Fibroblast of gingiva (primary cell): ENCODE results near the gene PEX16.

ENCODE experiments used
- DNase-seq: peaks from one replicate; pipeline ENCODE4 v3.0.0-alpha.2; 2011; ENCODE audit warnings: low read depth

Gene PEX16

DNA sequence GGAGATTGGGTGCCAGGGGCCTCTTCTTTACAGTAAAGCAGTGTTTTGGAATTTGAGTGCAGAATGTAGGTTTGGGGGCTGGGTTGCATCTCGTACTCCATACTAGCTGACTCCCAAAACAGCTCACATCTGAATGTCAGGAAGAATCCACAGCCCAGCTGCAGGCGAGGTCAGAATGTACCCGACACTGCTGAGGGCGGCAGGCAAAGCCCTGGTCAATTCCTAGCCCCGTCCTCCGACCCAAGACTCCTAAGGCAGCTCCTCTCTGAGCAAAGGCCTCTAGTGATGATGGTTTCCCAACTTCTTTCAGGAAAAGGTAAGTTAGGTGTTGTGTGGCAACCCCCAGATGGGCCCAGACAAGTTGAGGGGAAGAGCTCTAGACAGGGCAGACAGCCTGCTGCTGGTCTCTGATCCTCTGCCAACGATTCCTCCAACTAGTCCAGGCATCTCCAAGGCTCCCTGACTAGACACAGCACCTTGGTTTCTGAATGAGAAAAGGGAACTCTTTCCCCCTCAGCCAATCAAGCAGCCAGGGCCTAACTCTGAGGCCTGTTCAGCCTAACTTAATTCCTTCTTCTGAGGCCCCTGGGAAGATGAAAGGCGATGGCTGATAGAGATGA lies 13.4 kb upstream of the PEX16 start:
- DNase-seq: no peak

DNA sequence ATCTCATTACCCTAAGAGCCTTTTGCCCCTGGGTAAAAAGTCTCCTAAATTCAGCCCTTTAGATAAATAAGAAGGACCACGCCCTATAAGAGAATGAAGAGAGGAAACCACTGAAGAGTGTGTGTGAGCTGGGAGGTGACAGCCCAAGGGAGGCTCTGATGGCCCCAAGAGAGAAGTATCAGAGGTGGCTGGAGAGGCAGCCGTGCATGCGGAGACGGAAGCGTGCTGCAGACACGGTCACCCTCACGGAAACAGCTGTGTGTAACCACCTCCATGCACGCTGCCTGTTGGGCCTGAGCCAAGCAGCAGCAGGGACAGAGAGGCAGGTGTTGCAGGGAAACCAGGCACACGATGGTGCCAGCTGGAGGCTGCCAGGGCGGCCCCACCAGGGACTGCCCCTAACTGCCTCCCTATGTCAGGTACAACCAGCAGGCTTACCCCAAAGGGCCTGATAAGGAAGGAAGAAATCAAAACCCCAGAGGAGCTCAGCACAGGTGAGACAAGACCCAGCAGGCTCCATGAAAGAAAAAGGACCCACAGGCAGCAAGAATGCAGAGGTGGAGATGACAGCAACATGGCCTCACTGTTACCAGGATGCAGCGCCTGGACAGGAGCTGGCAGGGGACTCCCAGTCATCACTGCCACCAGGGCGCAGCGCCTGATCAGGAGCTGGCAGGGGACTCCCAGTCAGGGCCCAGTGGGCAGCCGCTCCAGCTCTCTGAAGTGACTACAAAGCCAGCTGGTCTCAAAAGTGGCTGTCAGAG lies 12.5 kb upstream of the PEX16 start:
- DNase-seq: no peak

DNA sequence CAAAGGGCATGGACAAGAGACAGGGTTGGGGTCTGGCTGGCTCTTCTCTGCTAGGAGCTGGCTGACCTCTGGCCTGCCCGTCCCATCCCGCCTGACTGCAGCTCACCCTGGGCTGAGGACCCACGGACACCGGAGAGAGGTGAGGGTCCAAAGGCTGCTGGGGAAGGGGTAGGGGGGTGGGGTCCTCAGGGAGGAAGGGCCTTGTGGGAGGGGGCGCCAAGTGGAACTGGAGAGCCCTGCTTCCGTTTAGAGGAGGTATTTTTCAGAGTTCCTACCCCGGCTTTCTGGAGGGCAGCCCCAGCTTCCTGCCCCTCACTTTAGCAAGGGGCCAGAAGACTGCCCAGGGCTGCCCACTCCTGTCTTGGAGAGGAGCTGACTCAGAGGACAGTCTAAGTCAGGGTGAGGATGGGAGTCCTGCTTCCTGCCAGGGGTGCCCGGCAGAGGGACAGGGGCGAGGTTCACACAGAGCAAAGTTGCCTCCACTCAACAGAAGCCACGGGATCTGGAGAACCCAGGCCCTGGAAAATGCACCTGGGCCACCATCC lies 11.9 kb upstream of the PEX16 start:
- no peak for DNase-seq

DNA sequence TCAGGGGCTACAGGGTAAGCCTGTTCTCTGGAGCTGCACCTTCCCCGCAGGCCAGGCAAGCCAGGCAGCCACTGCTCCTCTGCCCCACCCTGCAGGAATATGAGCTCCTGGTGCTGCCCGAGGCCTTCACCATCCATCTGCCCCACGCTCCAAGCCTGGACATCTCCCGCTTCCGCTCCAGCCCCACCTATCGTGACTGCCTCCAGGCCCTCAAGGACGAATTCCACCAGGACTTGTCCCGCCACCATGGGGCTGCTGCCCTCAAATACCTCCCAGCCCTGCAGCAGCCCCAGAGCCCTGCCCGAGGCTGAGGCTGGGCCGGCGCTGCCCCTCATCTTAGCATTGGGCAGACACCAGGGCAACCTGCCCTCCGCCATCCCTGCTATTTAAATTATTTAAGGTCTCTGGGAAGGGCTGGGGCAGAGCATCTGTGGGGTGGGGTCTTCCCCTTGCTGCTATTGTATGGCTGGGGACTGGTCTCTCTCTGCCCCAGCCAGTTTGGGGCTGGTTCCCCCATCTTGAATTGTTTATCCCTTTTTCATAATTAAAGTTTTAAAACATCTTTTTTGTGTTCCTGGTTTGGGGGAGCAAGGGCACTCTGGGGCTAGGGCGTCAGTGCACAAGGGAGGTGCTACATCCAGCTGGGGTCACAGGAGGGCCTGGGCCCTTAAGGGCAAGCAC lies 11.0 kb upstream of the PEX16 start:
- DNase-seq: no peak

DNA sequence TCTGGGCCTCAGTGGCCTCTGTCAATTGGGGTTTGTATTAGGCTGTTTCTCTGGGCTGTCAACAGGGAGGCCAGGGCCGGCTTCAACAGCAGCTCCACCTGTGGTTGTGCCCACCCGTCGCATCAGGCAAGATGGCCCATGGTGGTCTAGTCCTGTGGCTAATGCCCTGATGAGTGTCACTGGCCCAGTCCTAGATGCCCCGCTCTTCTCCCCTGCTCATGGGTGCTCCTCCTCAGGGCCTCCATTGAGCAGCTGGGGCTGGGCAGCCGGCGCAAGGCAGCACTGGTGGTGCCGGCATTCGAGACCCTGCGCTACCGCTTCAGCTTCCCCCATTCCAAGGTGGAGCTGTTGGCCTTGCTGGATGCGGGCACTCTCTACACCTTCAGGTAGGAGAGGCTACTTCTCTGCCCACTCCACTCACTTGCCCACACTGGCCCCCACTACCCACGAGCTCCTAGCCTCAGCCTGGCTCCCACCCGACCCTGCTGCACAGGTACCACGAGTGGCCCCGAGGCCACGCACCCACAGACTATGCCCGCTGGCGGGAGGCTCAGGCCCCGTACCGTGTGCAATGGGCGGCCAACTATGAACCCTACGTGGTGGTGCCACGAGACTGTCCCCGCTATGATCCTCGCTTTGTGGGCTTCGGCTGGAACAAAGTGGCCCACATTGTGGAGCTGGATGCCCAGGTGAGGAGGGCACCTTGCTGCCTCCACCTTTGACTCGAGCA lies 10.2 kb upstream of the PEX16 start:
- DNase-seq: no peak

DNA sequence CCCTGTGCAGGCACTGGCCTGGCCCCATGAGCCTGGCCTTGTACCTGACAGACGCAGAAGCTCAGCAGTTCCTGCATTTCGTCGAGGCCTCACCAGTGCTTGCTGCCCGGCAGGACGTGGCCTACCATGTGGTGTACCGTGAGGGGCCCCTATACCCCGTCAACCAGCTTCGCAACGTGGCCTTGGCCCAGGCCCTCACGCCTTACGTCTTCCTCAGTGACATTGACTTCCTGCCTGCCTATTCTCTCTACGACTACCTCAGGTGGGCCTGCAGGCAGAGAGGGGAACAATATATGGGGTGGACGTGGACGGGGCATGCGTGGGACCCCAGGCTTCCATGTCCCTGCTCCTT lies 9.6 kb upstream of the PEX16 start:
- no peak for DNase-seq

DNA sequence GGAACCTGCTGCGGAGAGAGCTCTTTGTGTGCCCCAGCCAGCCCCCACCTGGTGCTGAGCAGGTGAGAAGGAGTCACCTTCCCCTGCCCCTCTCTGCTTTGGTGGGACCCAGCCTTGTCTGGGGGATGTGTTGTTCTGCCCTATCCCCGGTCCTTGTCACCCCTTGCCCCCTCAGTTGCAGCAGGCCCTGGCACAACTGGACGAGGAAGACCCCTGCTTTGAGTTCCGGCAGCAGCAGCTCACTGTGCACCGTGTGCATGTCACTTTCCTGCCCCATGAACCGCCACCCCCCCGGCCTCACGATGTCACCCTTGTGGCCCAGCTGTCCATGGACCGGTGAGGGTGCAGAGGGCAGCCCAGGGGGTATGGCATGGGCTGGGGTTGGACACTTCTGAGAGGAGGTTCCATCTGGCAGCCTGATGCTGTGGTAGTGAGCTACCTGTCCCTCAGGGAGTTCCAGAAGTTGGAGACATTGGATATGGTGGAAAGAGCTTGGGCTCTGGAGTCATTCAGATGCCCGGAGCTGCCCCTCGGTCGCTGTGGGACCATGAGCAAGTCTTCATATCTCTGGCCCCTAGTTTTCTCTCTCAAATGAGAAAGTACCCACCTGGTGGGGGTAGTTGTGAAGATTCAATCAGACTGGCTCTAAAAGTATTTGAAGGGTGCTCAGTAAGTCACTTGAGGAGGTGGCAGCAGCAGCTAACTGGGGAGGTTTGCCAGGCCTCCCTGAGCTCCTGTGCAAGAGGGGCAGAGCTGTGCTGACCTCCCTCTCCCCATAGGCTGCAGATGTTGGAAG lies 9.1 kb upstream of the PEX16 start:
- DNase-seq: no peak

DNA sequence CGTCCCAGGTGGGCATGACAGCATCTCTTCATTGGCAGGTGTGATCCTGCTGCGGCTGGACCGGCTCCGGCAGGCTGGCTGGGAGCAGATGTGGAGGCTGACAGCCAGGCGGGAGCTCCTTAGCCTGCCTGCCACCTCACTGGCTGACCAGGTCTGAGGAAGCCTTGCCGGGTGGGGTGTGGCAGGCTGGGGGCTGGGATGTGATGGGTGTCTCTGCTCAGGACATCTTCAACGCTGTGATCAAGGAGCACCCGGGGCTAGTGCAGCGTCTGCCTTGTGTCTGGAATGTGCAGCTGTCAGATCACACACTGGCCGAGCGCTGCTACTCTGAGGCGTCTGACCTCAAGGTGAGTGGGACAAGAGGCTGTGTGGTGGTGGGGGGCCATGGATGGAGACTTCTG lies 8.3 kb upstream of the PEX16 start:
- DNase-seq: no peak

DNA sequence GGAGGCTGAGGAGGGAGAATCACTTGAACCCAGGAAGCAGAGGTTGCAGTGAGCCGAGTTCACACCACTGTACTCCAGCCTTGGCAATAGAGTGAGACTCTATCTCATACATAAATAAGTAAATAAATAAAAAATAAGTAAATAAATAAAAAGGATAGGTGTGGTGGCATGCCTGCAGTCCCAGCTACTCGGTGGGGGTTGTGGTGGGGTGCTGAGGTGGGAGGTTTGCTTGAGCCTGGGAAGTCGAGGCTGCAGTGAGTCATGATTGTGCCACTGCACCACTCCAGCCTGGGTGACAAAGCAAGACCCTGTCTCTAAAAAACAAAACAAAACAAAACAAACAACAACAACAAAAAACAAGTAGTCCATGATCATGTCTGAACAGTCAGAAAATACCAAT lies 7.9 kb upstream of the PEX16 start:
- no peak for DNase-seq

DNA sequence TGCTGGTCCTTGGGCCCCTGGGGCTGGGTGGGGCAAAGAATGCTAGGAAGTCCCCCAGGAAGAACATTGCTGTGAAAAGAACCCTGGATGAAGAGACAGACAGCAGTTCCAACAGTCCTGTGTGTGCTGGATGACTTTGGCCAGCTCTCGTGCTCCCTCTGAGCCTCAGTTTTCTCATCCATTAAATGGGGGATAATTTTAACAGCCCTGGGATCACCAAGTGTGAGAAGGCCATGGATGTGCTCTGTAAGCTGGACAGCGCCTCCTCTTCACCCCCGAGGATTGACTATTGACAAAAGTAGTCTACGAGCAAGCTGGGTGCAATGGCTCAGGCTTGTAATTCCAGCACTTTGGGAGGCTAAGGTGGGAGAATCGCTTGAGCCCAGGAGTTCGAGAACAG lies 7.2 kb upstream of the PEX16 start:
- no peak for DNase-seq

DNA sequence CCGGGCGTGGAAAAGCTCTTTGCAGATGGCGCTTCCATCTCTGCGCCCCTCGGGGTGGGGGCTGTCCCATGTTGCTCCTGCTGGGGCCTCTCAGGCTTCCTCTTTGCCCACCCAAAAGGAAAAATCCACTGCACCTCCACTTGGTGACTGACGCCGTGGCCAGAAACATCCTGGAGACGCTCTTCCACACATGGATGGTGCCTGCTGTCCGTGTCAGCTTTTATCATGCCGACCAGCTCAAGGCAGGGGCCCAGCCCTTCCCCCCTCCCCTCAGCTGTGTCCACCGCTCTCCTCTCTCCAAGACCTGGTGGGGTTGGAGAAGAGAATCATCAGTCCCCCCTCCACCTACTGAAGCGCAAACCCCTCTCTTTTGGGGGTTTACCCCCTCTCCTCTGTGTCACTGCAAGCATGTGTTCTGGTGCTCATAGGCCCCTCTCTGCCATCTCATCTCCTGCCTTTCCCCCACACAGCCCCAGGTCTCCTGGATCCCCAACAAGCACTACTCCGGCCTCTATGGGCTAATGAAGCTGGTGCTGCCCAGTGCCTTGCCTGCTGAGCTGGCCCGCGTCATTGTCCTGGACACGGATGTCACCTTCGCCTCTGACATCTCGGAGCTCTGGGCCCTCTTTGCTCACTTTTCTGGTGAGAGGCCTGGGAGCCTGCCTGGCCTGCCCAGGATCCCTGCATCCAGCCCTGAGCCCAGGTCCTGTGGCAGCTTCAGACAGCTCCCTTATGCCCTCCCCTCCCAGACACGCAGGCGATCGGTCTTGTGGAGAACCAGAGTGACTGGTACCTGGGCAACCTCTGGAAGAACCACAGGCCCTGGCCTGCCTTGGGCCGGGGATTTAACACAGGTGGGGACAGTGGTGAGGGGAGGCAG lies 6.6 kb upstream of the PEX16 start:
- no peak for DNase-seq

DNA sequence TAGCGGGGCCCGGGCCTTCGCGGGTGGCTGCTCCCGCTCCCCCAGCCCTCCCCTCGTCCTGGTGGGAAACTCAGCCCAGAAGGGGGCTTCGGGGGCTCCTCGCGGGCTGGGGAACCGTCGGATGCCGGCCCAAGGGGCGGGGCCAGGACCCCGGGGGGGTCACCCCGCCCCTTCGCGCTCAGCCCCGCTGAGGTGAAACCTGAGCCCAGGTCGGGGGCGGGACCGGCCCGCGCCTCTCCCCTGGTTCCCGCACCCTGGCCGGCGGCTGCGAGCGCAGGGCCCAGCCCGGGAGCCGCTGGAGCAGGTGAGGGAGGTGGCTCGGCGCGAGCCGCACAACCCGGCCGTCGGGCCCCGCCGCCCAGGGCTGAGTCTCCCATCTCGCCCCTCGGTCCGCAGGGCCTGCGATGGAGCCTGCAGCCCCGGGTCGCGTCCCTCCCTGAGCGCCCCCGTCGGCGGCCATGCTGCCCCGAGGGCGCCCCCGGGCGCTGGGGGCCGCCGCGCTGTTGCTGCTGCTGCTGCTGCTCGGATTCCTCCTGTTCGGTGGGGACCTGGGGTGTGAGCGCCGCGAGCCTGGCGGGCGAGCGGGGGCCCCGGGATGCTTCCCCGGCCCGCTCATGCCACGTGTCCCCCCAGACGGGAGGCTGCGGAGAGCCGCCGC lies 4.9 kb upstream of the PEX16 start, which contains the start of gene LARGE2:
TSS of gene LARGE2 (plus strand) at position 232 of the 658 bp plus-strand sequence. CDS start at position 459, 227 bp downstream.
- DNase-seq: no peak

DNA sequence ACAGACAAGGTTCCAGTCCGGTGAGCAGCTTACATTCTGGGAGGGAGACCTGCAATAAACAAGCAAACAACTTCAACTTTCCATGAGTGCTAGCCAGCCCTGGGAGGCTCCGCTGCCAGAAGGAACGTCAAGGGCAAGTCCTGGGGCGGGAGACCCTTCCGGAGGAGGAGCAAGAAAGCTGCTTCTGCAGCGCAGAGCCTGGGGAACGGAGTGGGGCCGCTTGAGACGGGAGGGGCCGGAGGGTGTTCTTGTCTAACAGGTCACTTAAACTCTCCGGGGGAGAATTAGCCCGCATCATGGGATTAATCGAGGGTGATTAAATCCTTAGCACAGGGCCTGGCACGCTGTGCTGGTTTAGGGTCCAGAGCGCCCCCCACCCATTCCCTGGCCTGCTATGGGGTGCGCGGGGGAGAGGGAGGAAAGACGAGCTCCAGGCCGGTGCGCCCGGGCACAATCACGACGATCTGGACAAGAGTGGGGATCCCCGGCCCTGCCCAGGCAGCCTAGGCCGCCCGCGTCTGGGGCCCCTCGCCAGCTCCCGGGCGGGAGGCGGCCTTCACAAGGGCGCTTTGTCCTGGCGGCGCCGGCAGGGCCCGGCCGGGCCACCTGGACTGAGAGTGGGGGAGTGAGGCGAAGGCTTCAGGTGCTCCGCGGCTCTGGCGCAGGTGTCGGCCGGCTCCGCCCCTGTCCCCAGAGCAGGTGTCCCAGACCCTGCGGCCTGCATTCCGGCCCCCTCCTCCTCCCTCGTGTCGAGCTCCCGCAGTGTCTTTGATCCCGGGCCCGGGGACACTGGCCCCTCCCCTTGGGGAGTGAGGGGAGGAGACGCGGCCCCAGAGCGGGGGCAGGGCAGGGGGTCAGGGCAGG lies 4.1 kb upstream of the PEX16 start:
- DNase-seq: no peak

DNA sequence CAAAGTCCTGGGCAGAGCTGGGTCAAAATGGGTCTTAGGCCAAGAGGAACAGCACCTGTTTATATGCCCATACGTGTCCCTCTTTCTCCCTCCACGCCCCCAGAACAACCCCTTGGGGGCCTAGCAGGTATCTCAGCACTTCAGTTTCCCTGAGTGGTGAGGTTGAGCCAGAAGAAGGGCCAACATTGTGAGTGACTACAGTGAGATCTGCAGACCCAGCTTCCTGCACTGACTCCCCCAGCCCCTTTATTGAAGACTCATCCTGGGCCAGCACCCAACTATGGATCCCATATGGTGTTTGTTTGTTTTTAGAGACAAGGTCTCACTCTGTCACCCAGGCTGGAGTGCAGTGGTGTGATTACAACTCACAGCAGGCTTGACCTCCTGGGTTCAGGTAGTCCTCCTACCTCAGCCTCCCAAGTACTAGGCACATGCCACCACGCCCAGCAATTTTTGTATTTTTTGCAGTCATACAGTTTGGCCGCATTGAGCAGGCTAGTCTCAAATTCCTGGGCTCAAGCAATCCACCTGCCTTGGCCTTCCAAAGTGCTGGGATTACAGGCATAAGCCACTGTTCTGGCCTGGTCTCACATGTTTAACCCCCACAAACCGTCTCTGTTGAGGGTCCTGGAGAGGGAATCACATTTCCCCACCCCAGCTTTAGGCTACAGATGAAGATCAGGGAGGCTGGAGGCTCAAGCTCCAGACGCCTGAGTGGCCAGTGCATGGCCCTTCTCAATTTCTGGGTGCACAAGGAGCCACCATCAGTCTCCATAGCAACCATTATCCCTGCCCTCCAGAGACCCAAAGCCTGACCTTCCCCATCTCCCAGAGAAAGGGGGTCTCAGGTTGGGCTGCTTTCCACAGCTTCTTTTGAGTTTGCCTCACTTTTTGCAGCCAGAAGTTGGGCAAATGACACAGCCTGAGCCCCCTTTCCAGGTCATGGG lies 3.1 kb upstream of the PEX16 start:
- DNase-seq: no peak

DNA sequence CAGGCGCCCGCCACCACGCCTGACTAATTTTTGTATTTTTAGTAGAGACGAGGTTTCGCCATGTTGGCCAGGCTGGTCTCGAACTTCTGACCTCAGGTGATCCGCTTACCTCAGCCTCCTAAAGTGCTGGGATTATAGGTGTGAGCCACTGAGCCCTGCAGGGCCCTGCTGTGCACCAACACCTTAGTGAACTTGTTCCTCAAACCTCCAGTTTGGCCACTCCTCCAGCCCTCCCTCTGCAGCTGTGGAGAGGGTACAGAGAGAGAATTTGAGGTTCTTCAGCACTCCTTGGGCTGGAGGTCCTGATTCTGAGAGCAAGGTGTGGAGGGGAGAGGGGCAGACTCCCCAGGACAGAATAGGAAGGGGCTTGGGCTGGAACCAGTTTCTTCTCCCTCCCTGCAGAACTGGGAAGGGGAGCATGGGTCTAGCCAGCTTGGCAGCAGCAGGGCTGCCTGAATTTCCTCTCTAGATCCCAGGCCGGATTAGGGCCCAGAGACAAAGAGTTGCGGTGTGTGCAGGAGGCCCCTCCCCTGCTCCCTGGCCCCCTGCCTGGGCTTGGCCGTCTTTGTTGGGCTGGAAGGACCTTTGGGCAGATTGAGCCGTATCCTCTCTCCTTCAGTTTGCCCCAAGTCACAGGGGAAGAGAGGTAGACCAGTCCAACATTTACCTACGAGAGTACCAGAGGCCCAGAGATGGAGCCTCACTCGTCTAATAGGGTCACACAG lies 2.3 kb upstream of the PEX16 start:
- no peak for DNase-seq

DNA sequence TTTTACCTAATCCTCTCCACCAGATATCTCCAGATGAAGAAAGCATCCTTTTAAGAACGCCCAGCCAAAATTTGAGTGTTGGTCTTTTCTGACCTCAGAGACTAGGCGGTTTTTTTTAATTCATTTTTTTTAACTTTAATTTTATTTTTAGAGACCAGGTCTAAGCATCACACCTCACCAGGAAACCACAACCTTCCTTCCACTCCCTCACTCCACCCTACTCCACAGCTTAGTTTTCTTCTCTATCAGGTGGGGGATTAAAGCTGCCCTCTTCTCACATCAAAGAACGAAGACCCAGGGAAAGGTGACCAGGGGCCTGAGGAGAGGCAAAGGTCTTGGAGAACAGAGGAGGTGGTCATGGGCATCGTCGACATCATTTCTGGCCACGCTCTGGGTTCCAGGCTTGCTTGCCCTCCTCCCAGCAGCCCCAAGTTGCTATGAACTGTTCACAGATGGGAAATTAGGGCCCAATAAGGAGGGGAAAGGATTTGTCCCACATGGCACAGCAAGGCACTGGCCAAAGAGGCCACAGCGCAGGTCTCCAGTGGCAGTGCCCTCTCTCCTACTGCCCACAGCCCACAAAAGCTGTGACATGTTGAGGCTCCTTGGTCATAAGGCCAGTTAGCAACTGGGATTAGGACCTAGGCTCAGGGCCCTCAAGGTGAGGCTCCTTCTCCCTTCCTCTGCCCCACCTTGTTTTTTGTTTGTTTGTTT lies 1.4 kb upstream of the PEX16 start:
- DNase-seq: no peak
